ENCODE results near the gene RNF114.
"Not testable (repeated sequence)": the region's sequence is repeated elsewhere in the genome, so short reads cannot be mapped to it uniquely, and the experiment has no call there.

Gene RNF114

DNA sequence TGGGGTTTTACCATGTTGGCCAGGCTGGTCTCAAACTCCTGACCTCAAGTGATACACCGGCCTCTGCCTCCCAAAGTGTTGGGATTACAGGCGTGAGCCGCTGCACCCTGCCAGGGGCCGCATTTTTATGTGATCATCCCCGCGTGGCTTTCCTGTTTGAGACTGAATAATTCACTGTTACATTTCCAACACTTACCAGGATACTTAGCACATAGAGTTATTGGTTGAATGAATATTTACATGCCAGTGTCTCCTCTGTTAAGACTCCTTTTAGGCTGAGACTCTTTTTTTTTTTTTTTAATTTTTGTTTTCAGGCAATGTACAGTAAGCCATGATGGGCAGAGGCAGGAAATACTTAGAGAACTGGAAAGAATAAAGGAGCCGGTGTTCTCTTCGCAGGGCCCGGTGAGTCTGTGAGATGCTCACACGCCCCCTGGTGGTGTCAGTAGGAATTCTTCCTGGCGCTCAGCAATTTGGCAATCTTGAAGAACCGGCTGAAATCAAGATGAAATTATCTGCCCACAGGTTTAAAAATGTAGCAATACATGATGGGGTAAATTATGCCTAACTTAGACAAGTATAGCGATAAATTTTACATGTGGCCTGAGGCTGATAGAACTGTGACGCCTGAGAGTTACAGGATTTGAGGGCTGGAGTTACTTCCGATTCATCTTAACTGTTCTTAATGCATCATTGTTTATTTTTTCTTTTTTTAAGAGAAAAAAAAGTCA lies 7.6 kb upstream of the RNF114 start:
- DNase-seq (ENCODE audit: low read depth in 2 of 2): peak; percentile 73 to 76

DNA sequence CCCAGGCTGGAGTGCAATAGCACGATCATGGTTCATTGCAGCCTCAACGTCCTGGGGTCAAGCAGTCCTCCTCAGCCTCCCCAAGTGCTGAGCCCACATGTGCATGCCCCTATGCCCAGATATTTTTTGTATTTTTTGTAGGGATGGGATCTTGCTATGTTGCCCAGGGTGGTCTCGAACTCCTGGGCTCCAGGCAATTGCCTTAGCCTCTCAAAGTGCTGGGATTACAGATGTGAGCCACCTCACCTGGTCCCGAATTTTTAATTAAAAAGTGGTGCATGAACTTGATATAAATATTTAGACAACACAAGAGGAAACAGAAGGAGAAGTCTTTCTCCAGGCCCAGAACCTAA lies 7.1 kb upstream of the RNF114 start:
- no peak for DNase-seq (ENCODE audit: low read depth in 2 of 2)

DNA sequence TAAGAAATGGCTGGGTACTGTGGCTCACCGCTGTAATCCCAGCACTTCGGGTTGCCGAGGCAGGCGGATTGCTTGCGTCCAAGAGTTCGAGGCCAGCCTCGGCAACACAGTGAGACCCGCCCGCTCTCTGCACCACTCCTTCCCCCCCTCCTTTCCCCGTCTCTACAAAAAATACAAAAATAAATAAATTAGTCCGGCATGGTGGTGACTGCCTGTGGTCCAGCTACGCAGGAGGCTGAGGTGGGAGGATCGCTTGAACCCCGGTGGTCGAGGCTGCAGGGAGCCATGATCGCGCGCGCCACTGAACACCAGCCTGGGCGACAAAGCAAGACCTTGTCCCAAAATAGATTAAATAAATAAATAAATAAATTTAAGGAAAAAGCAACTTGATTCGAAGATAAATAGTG lies 448 bp upstream of the RNF114 start:
- DNase-seq (ENCODE audit: low read depth in 2 of 2): no peak

DNA sequence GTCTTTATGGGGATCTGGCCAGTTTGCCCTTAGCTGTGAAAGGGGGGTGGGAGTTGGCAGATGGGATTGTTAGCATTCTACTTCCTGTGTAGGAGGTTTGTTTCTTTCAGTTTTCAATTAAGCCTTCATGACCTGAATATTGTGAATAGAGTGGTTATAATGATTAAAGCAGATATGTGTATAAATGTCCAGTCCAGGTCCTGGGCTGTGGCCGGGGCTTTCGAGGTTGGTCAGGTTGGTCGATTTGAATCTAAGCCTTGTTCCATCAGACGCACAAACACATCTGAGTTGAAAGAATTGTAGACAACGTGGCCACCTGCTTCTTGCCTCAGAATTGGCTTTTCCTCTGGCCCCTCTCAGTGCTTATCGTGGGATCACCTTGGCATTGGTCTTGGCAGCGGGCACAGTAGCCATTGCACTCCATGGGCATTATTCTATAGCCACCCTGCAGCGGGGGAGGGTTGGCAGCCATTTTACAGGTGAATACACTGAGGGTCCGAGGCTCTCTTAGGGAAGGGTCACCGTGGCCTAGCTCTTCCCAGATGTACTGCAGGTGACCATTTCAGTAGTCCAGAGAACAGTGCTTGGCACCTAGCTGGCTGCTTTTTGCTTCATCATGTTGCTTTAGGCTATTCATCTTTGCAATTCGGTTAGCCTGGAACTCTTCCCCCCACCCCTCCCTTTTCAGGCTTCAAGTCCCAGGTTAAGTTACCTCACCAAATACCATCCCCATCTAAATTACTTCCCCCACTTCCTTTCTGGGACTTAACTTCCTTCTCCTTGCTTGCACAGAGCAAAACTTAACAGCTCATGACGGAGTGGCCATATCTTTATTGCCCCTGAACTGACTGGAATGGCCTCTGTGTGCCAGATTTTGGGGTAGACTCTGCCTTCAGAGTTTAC lies 1.1 kb downstream of the RNF114 start:
- no peak for DNase-seq (ENCODE audit: low read depth in 2 of 2)

DNA sequence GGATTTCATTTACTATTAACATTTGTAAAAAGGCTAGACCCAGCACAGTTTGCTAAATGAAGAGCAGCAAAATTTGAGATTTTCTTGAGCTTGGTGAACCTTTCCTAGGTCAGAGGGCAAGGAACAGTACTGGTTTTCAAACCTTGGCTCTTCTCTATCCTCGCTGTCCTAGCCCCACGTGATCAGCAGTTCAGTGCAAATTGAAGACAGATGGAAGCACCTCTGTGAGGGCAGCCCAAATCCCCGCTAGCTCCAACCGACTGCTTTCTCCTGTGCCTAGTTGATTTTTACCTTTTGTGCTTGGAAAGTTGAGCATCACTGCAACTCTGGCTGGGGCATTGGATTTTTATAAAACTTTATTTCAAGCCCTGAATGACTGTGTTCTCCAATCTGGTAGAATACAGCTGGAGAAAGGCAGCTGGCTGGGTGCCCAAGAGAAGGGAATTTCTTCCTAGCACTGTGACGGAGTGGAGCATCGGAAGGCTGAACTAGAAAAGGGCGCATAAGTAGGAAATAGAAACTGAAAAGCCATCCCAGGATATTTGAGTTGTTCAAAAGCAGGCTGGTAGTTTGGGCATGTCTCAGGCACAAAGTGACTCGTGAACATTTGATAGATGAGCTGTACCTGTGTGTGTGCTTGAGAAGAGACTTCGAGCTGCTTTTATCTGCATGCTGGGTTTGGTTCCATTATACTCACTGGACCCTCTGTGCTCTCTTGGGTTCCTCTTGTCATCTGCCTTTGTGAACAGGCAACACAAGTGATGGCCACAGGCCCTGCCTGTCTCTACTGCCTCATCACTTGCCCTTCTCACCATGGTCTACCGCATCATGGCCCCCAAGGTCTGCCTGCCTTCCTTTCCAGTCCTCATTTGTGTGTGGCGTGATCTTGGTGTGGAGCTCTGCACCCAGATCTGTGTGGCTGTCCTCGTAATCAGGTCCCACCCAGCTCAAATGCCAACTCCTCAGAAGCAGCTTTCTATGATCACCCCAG lies 2.3 kb downstream of the RNF114 start:
- DNase-seq (ENCODE audit: low read depth in 2 of 2): no peak

DNA sequence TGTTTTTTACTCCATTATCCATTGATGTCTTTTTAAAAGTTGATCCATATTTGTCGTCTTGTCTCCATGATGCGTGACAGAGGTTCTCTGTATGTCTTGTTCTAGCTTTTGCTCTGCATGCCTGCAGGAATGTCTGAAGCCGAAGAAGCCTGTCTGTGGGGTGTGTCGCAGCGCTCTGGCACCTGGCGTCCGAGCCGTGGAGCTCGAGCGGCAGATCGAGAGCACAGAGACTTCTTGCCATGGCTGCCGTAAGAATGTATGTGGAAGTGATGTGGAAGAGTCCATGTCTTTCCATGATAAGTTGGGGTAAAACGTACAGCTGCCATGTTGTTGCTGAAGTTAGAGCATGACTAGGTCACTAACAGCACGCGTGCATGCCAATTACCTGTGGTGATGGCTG lies 5.3 kb downstream of the RNF114 start:
- DNase-seq (ENCODE audit: low read depth in 2 of 2): no peak

DNA sequence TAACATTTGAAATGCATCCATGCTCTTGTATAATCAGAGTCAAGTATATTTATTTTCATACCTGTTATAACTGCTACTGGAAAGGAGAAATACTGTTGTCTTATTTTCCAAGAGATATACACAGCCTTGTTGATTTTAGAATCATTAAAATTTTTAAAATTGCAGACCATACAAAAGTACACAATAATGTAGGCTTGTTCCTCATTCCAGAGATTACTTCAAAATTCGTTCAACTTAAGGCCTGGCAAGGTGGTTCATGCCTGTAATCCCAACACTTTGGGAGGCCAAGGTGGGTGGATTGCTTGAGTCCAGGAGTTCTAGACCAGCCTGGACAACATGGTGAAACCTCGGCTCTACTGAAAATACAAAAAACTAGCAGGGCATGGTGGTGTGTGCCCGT lies 6.1 kb downstream of the RNF114 start:
- no peak for DNase-seq (ENCODE audit: low read depth in 2 of 2)

DNA sequence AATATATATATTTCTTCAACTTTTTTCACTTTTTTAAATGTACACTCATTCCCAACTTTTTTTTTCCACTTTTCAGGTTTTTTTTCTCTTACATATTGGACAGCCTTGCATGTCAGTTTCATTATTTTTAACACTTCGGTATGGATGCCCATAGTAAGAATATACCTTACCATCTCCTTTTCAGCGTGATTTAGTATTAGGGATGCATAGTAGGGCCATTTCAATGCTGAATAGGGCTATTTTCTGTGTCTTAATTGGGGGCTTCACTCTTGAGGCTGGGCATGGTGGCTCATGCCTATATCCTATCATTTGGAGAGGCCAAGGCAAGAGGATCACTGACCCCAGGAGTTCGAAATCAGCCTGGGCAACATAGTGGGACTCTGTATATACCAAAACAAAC lies 6.7 kb downstream of the RNF114 start:
- DNase-seq (ENCODE audit: low read depth in 2 of 2): no peak

DNA sequence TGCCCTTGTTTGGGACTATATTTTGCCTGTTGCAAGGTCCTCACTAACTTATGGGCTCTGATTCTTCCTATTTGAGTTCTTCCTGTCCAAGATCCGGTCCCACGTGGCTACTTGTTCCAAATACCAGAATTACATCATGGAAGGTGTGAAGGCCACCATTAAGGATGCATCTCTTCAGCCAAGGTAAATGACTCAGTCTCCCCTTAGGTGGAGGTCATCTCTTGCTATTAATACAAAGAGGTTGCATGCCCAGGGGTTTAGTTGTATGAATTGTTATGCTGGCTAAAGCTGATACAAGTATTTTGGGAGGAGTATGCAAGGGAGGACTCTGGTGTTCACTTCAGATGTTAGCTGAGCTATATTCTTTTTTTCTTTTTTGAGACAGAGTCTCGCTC lies 9.1 kb downstream of the RNF114 start:
- no peak for DNase-seq (ENCODE audit: low read depth in 2 of 2)

DNA sequence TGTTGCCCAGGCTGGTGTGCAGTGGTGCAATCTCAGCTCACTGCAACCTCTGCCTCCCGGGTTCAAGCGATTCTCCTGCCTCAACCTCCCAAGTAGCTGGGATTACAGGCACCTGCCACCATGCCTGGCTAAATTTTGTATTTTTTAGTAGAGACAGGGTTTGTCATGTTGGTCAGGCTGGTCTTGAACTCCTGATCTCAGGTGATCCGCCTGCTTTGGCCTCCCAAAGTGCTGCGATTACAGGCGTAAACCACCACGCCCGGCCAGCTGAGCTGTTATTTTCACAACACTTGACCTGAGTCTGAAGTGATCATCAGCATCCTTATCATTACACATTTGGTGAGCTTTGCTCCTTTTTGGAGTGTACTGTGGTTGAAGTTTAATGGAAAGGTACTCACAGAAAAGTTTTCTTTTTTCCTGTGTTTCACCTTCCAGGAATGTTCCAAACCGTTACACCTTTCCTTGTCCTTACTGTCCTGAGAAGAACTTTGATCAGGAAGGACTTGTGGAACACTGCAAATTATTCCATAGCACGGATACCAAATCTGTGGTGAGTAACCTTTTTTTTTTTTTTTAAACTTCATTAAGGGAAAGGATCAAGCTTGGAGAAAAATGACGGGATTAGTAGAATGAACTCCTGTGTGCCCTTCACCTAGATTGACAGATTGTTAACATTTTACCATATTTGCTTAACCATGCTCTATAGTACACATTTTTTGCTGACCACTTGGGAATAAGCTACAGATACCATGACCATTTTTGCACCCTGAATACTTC lies 9.7 kb downstream of the RNF114 start:
- no peak for DNase-seq (ENCODE audit: low read depth in 2 of 2)

DNA sequence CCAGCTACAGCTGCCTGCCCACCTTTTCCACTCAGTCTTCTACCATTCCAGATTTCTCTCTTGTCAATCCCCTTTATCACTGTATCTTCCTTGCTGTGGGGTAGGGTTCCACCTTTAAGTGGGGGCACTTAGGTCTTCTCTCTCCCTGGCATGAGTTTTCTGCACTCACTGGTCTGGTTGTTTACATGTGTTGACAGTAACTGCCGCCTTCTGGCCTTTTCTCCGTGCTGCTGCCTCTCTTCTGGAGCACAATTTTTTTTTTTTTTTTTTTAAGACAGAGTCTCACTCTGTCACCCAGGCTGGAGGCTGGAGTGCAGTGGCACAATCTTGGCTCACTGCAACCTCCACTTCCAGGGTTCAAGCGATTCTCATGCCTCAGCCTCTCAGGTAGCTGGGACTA lies 12.0 kb downstream of the RNF114 start:
- no peak for DNase-seq (ENCODE audit: low read depth in 2 of 2)

DNA sequence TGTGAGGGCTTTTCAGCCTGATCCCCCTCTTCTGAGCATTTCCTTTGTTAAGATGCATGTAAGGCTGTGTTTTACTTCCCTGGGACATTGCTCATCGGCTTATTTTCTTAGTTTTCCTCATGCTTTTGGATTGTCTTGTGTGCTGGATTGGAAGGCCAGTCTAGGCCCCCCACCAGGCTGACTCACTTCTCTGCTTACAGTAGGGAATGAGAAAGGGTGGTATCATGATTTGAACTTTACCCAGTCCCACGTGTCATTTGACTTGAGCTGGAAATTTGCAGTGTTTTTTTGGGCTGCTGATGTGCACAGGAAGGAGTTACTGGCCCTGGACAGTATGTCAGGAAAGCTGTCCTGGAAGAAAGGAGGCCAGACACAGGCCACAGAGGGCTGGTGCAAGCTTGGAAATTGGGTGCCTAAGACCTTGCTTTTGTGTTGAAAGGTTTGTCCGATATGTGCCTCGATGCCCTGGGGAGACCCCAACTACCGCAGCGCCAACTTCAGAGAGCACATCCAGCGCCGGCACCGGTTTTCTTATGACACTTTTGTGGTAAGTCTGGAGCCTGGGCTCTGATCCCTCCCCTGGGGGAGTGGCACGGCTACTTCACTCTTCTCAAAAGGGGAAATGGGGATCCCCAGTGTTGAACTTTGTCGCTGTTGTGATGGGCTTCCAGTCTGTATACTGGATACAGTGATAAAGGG lies 12.8 kb downstream of the RNF114 start:
- no peak for DNase-seq (ENCODE audit: low read depth in 2 of 2)

DNA sequence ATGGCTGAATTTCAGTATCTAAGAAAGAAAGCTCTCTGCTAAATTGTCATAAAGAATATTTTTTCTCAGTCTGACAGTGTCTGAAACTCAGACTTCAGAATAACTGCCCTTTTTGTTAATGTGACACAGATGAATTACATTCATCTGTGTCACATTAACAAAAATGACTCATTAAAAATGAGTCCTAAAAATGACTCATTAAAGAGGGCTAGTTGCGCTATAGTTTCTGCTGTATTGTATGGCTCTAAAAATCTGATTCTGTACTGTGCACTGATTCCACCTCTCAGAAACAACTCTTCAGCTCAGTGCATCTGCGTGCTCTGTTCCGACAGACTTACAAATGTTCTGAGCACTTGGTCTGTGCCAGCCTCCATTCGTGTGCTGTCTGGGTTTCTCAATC lies 15.0 kb downstream of the RNF114 start:
- DNase-seq (ENCODE audit: low read depth in 2 of 2): no peak

DNA sequence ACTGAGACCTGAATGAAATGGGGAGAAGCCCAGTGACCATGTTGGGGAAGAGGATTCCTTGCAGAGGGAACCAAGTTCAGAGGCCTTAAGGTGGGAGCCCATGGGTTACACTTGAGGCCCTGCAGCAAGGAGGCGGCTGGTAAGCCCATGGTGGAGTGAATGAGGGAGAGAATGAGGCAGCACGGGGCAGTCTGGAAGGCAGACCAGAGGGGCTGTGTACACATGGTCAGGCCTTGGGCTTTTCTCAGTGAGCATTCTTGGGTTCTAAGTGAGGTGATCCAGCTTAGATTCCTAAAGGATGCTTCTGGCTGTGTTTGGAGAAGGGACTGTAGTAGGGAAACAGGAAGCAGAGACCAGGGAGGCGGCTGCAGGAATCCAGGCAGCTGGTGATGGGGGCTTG lies 19.0 kb downstream of the RNF114 start:
- DNase-seq (ENCODE audit: low read depth in 2 of 2): no peak

DNA sequence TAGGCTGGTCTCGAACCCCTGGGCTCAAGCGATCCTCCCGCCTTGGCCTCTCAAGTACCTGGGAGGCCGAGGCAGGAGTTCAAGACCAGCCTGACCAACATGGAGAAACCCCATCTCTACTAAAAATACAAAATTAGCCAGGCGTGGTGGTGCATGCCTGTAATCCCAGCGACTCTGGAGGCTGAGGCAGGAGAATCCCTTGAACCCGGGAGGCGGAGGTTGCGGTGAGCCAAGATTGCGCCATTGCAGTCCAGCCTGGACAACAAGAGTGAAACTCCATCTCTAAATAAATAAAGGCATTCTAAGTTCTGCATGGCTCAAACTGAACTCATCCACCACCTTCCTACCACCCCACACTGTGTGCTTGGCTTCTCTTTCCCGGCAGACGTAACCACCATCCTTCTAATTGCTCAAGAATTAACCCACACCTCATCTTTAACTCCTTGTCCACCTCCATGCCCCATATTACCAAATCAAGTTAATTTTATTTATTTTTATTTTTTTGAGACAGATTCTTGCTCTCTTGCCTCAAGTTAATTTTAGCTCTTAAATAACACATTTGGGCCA lies 19.7 kb downstream of the RNF114 start:
- not testable (repeated sequence) for DNase-seq (ENCODE audit: low read depth in 2 of 2)

DNA sequence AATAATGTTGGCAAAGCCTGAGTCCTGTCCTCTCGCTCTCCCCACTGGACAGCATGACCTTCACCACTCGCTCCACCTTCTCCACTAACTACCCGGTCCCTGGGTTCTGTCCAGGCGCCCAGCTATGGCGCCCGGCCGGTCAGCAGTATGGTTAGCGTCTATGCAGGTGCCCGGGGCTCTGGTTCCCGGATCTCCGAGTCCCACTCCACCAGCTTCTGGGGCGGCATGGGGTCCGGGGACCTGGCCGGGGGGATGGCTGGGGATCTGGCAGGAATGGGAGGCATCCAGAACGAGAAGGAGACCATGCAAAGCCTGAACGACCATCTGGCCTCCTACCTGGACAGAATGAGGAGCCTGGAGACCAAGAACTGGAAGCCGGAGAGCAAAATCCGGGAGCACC lies 20.5 kb downstream of the RNF114 start:
- DNase-seq (ENCODE audit: low read depth in 2 of 2): no peak

DNA sequence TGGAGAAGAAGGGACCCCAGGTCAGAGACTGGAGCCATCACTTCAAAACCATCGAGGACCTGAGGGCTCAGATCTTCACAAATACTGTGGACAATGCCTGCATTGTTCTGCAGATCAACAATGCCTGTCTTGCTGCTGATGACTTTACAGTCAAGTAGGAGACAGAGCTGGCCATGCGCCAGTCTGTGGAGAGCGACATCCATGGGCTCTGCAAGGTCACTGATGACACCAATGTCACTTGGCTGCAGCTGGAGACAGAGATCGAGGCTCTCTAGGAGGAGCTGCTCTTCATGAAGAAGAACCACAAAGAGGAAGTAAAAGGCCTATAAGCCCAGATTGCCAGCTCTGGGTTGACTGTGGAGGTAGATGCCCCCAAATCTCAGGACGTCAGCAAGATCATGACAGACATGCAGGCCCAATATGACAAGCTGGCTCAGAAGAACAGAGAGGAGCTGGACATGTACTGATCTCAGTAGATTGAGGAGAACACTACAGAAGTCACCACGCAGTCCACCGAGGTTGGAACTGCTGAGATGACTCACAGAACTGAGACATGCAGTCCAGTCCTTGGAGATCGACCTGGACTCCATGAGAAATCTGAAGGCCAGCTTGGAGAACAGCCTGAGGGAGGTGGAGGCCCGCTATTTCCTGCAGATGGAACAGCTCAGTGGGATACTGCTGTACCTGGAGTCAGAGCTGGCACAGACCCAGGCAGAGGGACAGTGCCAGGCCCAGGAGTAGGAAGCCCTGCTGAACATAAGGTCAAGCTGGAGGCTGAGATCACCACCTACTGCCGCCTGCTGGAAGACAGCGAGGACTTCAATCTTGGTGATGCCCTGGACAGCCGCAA lies 21.1 kb downstream of the RNF114 start:
- DNase-seq (ENCODE audit: low read depth in 2 of 2): not testable (repeated sequence)

DNA sequence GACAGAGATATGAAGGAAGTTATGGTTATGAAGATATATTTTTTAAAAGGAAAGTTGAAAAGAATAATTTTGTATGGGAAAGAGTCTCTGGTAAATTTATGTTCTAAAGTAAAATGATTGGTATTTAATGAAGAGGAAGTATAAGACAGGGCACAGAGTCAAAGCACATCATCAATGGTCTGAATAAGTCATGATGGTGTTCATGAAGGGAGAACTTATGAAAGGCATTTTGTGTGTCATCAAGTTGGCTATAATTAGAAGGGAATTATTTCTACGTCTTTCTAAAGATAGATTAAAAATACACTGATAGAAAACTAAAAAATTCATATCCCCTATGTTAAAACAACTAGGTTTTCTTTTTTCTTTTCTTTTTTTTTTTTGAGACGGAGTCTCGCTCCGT lies 25.2 kb downstream of the RNF114 start:
- DNase-seq (ENCODE audit: low read depth in 2 of 2): no peak
